OCI-LY3 (cell line): ENCODE data around the gene PYGB.

ENCODE experiments used
- H2AFZ ChIP-seq: fragments of 200-600, 300-600 bp; shearing (Covaris generic); 2 replicates; pipeline ENCODE4 v1.6.0; 2014; ENCODE audit warnings: antibody characterized with exemption, low read depth, low read length
- H3K27ac ChIP-seq: fragments of 200-600, 300-600 bp; sonication (generic); 2 replicates; pipeline ENCODE4 v1.5.1; 2014; ENCODE audit warnings: mild to moderate bottlenecking, low read length, moderate library complexity, mixed read lengths
- H3K27me3 ChIP-seq: fragments of 200-600, 300-600 bp; sonication (generic); 2 replicates; pipeline ENCODE4 v1.6.1; 2014; ENCODE audit warnings: low read depth, low read length, mixed read lengths
- H3K36me3 ChIP-seq: fragments of 200-600, 300-600 bp; sonication (generic); replicated peaks from 2 replicates; pipeline ENCODE3; 2014; ENCODE audit warnings: low read depth, low read length, mixed read lengths
- H3K4me1 ChIP-seq: fragments of 300-600, 200-600 bp; sonication (generic); 2 replicates; pipeline ENCODE4 v1.6.1; 2014; ENCODE audit warnings: low read length, mixed read lengths
- H3K4me2 ChIP-seq: fragments of 200-600, 300-600 bp; sonication (generic); 2 replicates; pipeline ENCODE4 v1.6.1; 2014; ENCODE audit warnings: low read length, mixed read lengths
- H3K4me3 ChIP-seq: fragments of 300-600, 200-600 bp; sonication (generic); 2 replicates; pipeline ENCODE4 v1.5.1; 2014; ENCODE audit warnings: antibody characterized with exemption, mild to moderate bottlenecking, low read length, moderate library complexity
- H3K79me2 ChIP-seq: fragments of 300-600, 200-600 bp; shearing (Covaris generic); 2 replicates; pipeline ENCODE4 v1.6.1; 2014; ENCODE audit warnings: mild to moderate bottlenecking, low read length, mixed read lengths
- H3K9ac ChIP-seq: fragments of 300-600, 200-600 bp; shearing (Covaris generic); 2 replicates; pipeline ENCODE4 v1.6.0; 2014; ENCODE audit warnings: mild to moderate bottlenecking, low read length, moderate library complexity
- H3K9me3 ChIP-seq: fragments of 200-600, 300-600 bp; shearing (Covaris generic); 2 replicates; pipeline ENCODE4 v1.6.1; 2014; ENCODE audit warnings: low read length, mixed read lengths; ENCODE audit not compliant: insufficient read depth
- H4K20me1 ChIP-seq: fragments of 200-600, 300-600 bp; sonication (generic); 2 replicates; pipeline ENCODE4 v1.6.1; 2016; ENCODE audit warnings: low read length, mixed read lengths; ENCODE audit not compliant: insufficient read depth
- EZH2phosphoT487 ChIP-seq: fragments of 200-600 bp; shearing (Covaris generic); IDR thresholded peaks from 2 replicates; pipeline ENCODE4 v1.6.1; 2018; ENCODE audit warnings: antibody characterized with exemption, mixed run types, low read depth
- TF ChIP-seq, protein P1 (sequence below): fragments of 200-600, 300-600 bp; sonication (generic); IDR thresholded peaks from 2 replicates; pipeline ENCODE4 v1.5.1; 2014; ENCODE audit warnings: antibody characterized with exemption, low read length, low read depth

The PYGB gene

DNA sequence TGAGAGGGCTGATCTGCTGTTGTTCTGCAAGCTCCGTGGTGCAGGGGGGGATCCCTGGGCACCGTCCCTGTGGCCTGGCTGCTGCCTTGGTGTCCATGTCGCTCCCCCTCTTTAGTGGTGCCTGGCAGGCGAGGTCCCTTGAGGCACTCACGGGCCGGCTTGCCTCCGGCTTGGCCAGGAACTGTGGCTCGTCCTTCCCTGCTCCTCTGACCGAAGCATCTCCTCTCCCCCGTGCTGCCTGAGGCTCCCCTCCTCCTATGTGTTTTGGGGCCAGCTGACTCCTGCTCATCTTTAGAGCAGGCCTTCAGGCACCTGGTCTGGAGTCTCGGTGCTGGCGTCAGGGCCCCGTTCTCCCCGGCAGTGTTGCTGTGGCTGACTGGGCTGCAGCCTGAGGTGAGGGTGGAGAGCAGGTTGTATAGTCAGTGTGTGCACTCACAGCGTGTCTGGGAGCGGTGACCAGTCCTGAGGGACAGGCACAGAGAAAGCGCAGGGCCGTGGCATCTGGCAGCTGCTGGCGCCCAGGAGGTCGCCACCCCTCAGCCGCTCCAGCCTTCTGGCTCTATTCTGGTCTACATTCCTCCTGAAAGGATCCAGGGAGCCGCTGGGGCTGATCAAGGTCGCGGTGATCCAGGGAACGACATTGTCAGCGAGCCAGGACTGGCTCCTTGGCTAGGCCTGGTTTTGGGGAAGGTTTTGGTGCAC lies 43.7 kb downstream of the PYGB start:
- H3K4me3 ChIP-seq = no peak overlapping the region
- TF ChIP-seq, protein P1, sequence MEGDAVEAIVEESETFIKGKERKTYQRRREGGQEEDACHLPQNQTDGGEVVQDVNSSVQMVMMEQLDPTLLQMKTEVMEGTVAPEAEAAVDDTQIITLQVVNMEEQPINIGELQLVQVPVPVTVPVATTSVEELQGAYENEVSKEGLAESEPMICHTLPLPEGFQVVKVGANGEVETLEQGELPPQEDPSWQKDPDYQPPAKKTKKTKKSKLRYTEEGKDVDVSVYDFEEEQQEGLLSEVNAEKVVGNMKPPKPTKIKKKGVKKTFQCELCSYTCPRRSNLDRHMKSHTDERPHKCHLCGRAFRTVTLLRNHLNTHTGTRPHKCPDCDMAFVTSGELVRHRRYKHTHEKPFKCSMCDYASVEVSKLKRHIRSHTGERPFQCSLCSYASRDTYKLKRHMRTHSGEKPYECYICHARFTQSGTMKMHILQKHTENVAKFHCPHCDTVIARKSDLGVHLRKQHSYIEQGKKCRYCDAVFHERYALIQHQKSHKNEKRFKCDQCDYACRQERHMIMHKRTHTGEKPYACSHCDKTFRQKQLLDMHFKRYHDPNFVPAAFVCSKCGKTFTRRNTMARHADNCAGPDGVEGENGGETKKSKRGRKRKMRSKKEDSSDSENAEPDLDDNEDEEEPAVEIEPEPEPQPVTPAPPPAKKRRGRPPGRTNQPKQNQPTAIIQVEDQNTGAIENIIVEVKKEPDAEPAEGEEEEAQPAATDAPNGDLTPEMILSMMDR = no peak
- TF ChIP-seq EZH2phosphoT487 = no peak
- peaks cover 31% of the 10 kb centered on the region for H3K36me3 ChIP-seq
- no peak overlapping the region for H3K27ac ChIP-seq
- H2AFZ ChIP-seq = no peak overlapping the region
- peaks cover 5% of the 10 kb centered on the region for H4K20me1 ChIP-seq
- no peaks in the 10 kb centered on the region for H3K79me2 ChIP-seq
- H3K9ac ChIP-seq = no peak overlapping the region
- no peaks in the 10 kb centered on the region for H3K9me3 ChIP-seq
- H3K4me2 ChIP-seq = no peak overlapping the region
- H3K4me1 ChIP-seq = peaks cover 27% of the 10 kb centered on the region
- H3K27me3 ChIP-seq = no peaks in the 10 kb centered on the region

DNA sequence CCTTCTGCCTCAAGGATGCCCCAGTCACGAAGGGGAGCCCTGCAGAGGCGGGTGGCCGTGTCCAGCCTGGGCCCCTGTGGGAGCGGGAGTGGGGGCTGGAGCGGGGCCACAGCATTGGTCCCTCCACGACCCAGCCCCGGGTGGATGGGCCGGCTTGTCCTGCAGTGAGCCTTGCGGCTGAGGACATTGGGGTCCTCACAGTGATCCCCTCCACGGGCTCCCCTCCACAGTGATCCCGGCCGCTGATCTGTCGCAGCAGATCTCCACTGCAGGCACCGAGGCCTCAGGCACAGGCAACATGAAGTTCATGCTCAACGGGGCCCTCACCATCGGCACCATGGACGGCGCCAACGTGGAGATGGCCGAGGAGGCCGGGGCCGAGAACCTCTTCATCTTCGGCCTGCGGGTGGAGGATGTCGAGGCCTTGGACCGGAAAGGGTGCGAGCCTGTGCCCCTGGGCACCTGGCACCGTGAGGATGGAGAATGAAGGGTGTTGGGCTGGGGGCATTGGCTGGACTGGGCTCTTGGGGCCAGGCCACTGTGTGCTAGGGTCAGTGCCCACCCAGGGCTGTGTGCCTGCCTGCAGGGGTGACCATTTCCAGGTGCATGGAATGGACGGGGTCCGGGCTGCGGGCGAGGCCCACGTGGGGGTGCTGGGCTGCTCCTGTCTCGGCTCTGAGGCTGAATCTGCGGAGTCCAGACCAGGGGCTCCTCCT lies 44.4 kb downstream of the PYGB start:
- Histone ChIP-seq H3K9ac (no peak overlapping the region), H4K20me1 (peaks cover 5% of the 10 kb centered on the region; the same call in 1 of the 2 replicates), H3K36me3 (peaks cover 24% of the 10 kb centered on the region), H2AFZ (no peak overlapping the region), H3K79me2 (no peaks in the 10 kb centered on the region), H3K27ac (no peak overlapping the region), H3K4me2 (no peak overlapping the region), H3K27me3 (no peaks in the 10 kb centered on the region), H3K4me3 (no peak overlapping the region), H3K9me3 (no peaks in the 10 kb centered on the region), H3K4me1 (peaks cover 35% of the 10 kb centered on the region)
- no peak for TF ChIP-seq EZH2phosphoT487
- TF ChIP-seq, protein P1 = no peak

DNA sequence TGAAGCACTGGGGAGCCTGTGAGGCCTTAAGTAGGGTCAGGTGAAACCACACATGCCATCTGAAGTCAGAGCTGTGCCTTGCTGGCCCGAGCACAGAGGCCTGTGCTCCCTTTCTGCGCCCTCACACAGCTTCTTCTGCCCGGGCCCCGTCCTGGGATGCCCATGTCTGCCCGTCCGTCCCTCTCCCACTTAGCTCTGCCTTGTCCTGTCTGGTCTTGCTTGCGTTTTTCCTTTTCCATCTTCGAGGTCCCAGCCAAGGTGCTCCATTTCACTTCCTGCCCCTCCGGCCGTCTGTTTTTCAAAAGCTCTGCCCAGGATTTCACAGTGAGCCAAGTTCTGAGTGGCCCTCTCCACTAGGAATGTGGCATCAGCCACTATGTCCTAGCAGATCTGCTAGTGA lies 45.6 kb downstream of the PYGB start:
- H3K27me3 ChIP-seq = no peaks in the 10 kb centered on the region
- peaks cover 35% of the 10 kb centered on the region for H3K4me1 ChIP-seq
- H3K4me3 ChIP-seq = no peak overlapping the region
- no peaks in the 10 kb centered on the region for H3K79me2 ChIP-seq
- peaks cover 5% of the 10 kb centered on the region; the same call in 1 of the 2 replicates for H4K20me1 ChIP-seq
- no peak overlapping the region for H3K4me2 ChIP-seq
- TF ChIP-seq, protein P1 = no peak
- no peak for TF ChIP-seq EZH2phosphoT487
- H3K27ac ChIP-seq = no peak overlapping the region
- no peak overlapping the region for H2AFZ ChIP-seq
- peaks cover 12% of the 10 kb centered on the region for H3K36me3 ChIP-seq
- no peaks in the 10 kb centered on the region for H3K9me3 ChIP-seq
- no peak overlapping the region for H3K9ac ChIP-seq

DNA sequence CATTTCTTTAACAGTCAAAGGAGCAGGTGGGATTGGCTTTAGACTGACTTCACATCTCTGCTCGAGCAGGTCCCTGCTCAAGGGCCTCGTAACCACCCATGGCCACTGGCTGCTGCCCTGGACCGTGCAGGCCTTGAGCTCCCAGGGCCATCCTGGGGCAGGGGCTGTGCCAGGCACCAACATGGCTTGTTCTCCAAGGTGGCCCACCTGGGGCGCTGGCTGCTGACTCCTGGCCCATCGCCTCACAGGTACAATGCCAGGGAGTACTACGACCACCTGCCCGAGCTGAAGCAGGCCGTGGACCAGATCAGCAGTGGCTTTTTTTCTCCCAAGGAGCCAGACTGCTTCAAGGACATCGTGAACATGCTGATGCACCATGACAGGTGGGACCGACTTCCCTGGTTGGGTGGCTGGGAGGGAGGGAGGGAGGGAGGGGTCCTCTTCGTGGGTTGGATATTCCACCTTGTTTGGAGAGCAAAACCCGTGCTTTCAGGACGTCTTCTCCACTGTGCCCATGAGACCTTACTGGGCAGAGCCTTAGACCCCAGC lies 46.1 kb downstream of the PYGB start:
- Histone ChIP-seq H3K9ac (no peak overlapping the region), H4K20me1 (peaks cover 3% of the 10 kb centered on the region; the same call in 1 of the 2 replicates), H3K4me1 (peaks cover 30% of the 10 kb centered on the region), H2AFZ (no peak overlapping the region), H3K4me2 (no peak overlapping the region), H3K79me2 (no peaks in the 10 kb centered on the region), H3K27me3 (no peaks in the 10 kb centered on the region), H3K9me3 (no peaks in the 10 kb centered on the region), H3K27ac (no peak overlapping the region), H3K36me3 (peaks cover 12% of the 10 kb centered on the region), H3K4me3 (no peak overlapping the region)
- TF ChIP-seq, protein P1 = no peak
- TF ChIP-seq EZH2phosphoT487 = no peak
